ENCODE data around the gene RRBP1.
"Not testable (repeated sequence)": the region's sequence is repeated elsewhere in the genome, so short reads cannot be mapped to it uniquely, and the experiment has no call there.

Gene RRBP1

GRCh38 chr20:17663486-17663885 is 18.6 kb downstream of the RRBP1 start:
- no peak for DNase-seq (ENCODE audit: low read depth in 3 of 3)

- no peak for DNase-seq (ENCODE audit: low read depth in 3 of 3)
Observed at GRCh38 chr20:17663040-17663399, 19.0 kb downstream of the RRBP1 start.

GRCh38 chr20:17662333-17663039 is 19.6 kb downstream of the RRBP1 start:
- DNase-seq (ENCODE audit: low read depth in 3 of 3): no peak

GRCh38 chr20:17661121-17661744 is 20.8 kb downstream of the RRBP1 start:
- no peak for DNase-seq (ENCODE audit: low read depth in 3 of 3)

- no peak for DNase-seq (ENCODE audit: low read depth in 3 of 3)
Observed at GRCh38 chr20:17660667-17661066, 21.4 kb downstream of the RRBP1 start.

- no peak for DNase-seq (ENCODE audit: low read depth in 3 of 3)
Observed at GRCh38 chr20:17659801-17660200, 22.2 kb downstream of the RRBP1 start.

- DNase-seq (ENCODE audit: low read depth in 3 of 3): not testable (repeated sequence)
Observed at GRCh38 chr20:17659344-17659743, 22.7 kb downstream of the RRBP1 start.

- no peak for DNase-seq (ENCODE audit: low read depth in 3 of 3)
Observed at GRCh38 chr20:17658648-17658993, 23.4 kb downstream of the RRBP1 start.

- DNase-seq (ENCODE audit: low read depth in 3 of 3): no peak
Observed at GRCh38 chr20:17657898-17658647, 24.0 kb downstream of the RRBP1 start.

GRCh38 chr20:17657079-17657825 is 24.8 kb downstream of the RRBP1 start:
- no peak for DNase-seq (ENCODE audit: low read depth in 3 of 3)

GRCh38 chr20:17655865-17656479 is 26.1 kb downstream of the RRBP1 start:
- DNase-seq (ENCODE audit: low read depth in 3 of 3): no peak

- no peak for DNase-seq (ENCODE audit: low read depth in 3 of 3)
Observed at GRCh38 chr20:17655286-17655651, 26.8 kb downstream of the RRBP1 start.

- no peak for DNase-seq (ENCODE audit: low read depth in 3 of 3)
Observed at GRCh38 chr20:17654649-17655285, 27.3 kb downstream of the RRBP1 start.

GRCh38 chr20:17653835-17654648 is 28.0 kb downstream of the RRBP1 start:
- no peak for DNase-seq (ENCODE audit: low read depth in 3 of 3)

GRCh38 chr20:17652411-17652810 is 29.6 kb downstream of the RRBP1 start:
- DNase-seq (ENCODE audit: low read depth in 3 of 3): no peak

GRCh38 chr20:17651760-17652388 is 30.2 kb downstream of the RRBP1 start:
- no peak for DNase-seq (ENCODE audit: low read depth in 3 of 3)

- DNase-seq (ENCODE audit: low read depth in 3 of 3): no peak
Observed at GRCh38 chr20:17651129-17651759, 30.8 kb downstream of the RRBP1 start.

GRCh38 chr20:17650301-17651128 is 31.5 kb downstream of the RRBP1 start:
- DNase-seq (ENCODE audit: low read depth in 3 of 3): no peak
